Stimulated activated CD8-positive, alpha-beta memory T cell treated with anti-CD3 and anti-CD28 coated beads, Interleukin-2, amount 100 ng/mL, for 48 hours (primary cell): ENCODE measurements around the gene MTMR12.
"Not testable (repeated sequence)": the region's sequence is repeated elsewhere in the genome, so short reads cannot be mapped to it uniquely, and the experiment has no call there.

Source experiments
- DNase-seq, 2 donors: peaks; one replicate each; pipeline ENCODE4 v3.0.0-alpha.2; 2020; ENCODE audit warnings: low read depth in 2 of 2

The MTMR12 gene

GRCh38 chr5:32299059-32299677 is 13.6 kb downstream of the MTMR12 start:
- DNase-seq, result no peak

DNA sequence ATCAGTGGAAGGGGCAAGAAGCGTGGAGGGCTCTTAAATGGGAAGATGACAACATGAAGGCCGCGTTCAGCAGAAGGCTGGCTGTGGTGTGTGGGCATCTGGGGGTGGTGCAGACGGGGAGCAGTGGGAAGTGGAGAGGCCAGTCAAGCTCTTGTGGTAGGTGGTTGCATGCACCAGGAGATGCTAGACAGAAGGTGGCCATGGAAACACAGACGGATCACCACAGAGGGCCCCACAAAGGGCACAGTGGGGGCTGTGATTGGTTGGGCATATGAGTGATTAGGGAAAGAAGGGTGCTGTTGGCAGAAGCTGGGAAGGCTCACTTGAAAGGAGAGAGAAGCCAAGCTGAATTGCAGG is 14.7 kb downstream of the MTMR12 start:
- peak in 1 of 2 donors; percentile 5 for DNase-seq

GRCh38 chr5:32297181-32298058 is 15.3 kb downstream of the MTMR12 start:
- DNase-seq, result no peak

- not testable (repeated sequence) for DNase-seq
Measured at GRCh38 chr5:32295966-32296772, 16.6 kb downstream of the MTMR12 start.

DNA sequence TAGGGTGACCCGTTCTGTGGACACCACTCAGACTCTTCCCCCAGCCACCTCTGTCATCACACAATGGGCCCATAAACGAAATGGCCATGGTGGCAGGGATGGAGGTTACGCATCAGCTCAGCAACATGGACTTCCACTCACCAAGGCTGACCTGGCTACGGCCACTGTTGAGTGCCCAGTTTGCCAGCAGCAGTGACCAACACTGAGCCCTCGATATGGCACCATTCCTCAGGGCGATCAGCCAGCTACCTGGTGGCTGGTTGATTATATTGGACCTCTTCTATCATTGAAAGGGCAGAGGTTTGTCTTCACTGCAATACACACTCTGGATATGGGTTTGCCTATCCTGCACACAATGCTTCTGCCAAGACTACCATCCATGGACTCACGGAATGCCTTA is 21.1 kb downstream of the MTMR12 start:
- no peak for DNase-seq

GRCh38 chr5:32290922-32291321 is 21.8 kb downstream of the MTMR12 start:
- no peak for DNase-seq

DNA sequence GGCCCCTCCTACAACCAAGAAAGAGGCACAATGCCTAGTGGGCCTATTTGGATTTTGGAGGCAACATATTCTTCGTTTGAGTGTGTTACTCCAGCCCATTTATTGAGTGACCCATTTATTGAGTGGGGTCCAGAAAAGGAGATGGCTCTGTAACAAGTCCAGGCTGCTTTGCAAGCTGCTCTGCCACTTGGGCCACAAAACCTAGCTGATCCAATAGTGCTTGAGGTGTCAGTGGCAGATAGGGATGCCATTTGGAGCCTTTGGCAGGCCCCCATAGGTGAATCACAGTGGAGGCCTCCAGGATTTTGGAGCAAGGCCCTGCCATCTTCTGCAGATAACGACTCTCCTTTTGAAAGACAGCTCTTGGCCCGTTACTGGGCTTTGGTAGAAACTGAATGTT is 22.2 kb downstream of the MTMR12 start:
- DNase-seq, result not testable (repeated sequence)

GRCh38 chr5:32289986-32290385 is 22.8 kb downstream of the MTMR12 start:
- not testable (repeated sequence) for DNase-seq

- DNase-seq, result not testable (repeated sequence)
Measured at GRCh38 chr5:32288135-32288534, 24.6 kb downstream of the MTMR12 start.

DNA sequence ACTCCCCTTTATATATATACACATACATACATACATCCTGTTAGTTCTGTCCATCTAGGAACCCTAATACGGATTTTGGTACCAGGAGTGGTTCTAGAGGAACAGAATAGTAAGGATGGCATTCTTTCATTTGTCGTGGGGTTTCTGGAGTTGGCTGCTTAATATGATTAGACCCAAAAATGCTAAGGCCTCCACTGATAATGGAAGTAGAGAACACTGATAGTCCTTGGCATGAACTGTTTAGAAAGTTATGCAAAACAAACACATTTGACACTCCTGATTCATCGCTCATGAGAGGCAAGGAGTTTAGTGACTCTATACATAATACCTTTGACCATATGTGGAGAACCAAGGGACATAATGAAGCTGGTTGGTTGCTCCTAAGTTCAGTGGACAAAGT is 25.2 kb downstream of the MTMR12 start:
- DNase-seq, result not testable (repeated sequence)

DNA sequence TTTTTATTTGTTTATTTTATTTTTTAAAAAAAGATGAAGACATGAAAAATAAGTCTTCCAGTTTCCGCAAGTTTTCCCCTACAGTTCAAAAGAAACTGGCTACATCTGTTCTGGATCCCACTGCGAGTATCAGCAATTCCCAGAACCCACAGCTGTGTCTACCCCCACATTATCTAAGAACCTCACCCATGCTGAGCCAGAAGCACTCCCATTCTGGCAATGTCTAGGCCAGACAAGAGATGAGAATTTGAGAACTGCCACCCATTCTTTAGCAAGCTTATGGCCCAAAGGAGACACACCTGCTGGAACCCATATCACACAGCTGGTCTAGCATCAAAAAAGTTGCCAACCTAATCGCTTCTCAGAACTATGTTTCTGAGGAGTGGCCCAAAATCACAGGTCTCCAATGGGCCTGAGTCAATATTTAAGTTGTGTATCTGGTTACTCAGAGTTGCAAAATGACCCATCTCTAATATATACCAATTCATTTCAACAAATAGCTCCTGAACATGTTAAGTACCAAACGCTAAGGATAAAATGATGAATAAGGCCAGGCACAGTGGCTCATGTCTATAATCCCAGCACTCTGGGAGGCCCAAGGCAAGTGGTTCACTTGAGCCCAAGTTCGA is 27.1 kb downstream of the MTMR12 start:
- no peak for DNase-seq

- no peak for DNase-seq
Measured at GRCh38 chr5:32283539-32284377, 29.0 kb downstream of the MTMR12 start.

GRCh38 chr5:32283061-32283460 is 29.7 kb downstream of the MTMR12 start:
- DNase-seq, result no peak

GRCh38 chr5:32282633-32283032 is 30.1 kb downstream of the MTMR12 start:
- no peak for DNase-seq

DNA sequence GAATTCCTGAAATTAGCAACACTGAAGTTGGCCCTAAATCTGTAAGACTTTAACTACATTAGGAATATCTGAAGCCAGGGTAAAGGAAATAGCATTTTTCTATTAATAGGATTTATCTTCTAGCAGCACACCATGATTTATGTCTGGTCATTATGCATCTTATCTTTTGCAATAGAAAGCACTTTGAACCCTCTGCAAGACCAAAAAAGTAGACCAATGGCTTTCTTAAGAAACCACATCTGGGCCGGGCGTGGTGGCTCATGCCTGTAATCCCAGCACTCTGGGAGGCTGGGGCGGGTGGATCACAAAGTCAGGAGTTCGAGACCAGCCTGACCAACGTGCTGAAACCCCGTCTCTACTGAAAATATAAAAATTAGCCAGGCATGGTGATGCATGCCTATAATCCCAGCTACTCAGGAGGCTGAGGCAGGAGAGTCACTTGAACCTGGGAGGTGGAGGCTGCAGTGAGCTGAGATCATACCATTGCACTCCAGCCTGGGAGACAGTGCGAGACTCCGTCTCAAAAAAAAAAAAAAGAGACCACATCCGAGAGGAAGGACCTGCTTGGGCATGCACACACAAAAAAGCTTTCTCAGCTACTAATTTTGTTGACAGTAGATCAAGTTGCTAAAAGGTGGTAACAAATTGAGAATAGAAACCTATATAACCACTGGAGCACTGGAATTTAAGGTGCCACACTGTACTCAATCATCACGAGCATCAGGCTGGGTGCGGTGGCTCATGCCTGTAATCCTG is 31.2 kb downstream of the MTMR12 start:
- not testable (repeated sequence) for DNase-seq

DNA sequence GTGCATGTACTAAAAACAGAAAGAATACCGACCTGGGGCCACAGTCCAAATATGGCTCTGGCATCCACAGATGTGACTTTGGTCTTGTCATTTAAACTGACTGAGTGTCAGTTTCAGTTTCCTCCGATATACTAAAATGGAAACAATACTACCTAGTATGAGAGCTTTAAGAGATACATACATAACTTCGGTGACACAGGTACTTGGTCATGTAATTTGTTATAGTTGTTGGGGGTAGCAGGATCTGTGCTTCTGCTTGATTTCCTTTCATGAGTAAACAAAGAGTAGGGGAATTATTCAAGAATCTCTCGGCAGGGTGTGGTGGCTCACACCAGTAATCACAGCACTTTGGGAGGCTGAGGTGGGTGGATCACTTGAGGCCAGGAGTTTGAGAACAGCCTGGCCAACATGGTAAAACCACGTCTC is 32.1 kb downstream of the MTMR12 start:
- DNase-seq, result no peak

GRCh38 chr5:32279786-32280185 is 33.0 kb downstream of the MTMR12 start:
- DNase-seq, result no peak

DNA sequence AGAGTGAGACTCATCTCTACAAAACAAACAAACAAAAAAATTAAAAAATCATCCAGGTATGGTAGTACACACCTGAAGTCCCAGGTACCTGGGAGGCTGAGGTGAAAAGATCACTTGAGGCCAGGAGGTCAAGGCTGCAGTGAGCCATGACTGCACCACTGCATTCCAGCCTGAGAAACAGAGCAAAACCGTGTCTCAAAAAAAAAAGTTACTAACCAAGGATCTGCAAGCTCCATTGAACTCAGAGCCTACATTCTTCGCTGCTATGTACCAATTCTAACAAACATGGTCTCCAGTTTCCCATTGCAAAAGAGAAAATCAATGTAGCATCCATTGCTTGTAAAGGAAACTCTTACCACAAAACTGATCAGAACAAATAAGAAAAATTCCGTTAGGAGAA is 33.5 kb downstream of the MTMR12 start:
- DNase-seq, result no peak

- no peak for DNase-seq
Measured at GRCh38 chr5:32278406-32278805, 34.3 kb downstream of the MTMR12 start.

- DNase-seq, result no peak
Measured at GRCh38 chr5:32277798-32278197, 34.9 kb downstream of the MTMR12 start.
